Endothelial cell of umbilical vein (primary cell): ENCODE data around the gene CDK19. TPM values are rescaled to one million over a fixed set of nuclear protein-coding genes. Genes with fewer than 3 reads are reported as not detected.

Source experiments
- BruUV-seq: library from RNA; stranded (reverse); fragments of 400-500 nt; replicated peaks from 2 replicates; lab custom pipeline; 2021; lab: Mats Ljungman, UMichigan
- CTCF ChIA-PET: fragments of 300-600, 350-600 bp; sonication (Branson Sonifier 250); formaldehyde crosslinking; loops from one replicate; lab custom pipeline; 2021; ENCODE audit warnings: antibody characterized with exemption, inconsistent platforms; lab: Charles Lee
- POLR2A ChIA-PET: fragments of 300-600, 350-600 bp; sonication (Branson Sonifier 250); formaldehyde crosslinking; loops from one replicate; lab custom pipeline; 2021; ENCODE audit warnings: antibody characterized with exemption, inconsistent platforms; lab: Charles Lee
- DNase-seq: peaks from one replicate; pipeline ENCODE4 v3.0.0-alpha.2; 2011; ENCODE audit warnings: low read depth, low spot score
- FAIRE-seq: peaks from 2 replicates; lab custom pipeline; 2011; peaks lifted over from hg19 to GRCh38; lab: Jason Lieb, UNC
- H2AFZ ChIP-seq: 2 replicates; pipeline ENCODE4 v1.6.0; 2012; ENCODE audit warnings: low read depth, low read length, control low read depth, inconsistent platforms
- H3K27ac ChIP-seq: 2 replicates; pipeline ENCODE4 v1.5.1; 2011; ENCODE audit warnings: low read depth, mild to moderate bottlenecking, control low read depth, low read length, moderate library complexity; ENCODE audit not compliant: insufficient read depth
- H3K27me3 ChIP-seq, 2 experiments: 2 replicates each; pipeline versions ENCODE4 v1.6.0 to v1.6.1; 2011; ENCODE audit warnings: low read length in 2 of 2, mixed read lengths in 1 of 2; ENCODE audit not compliant: control insufficient read depth in 2 of 2, insufficient read depth in 2 of 2
- H3K36me3 ChIP-seq, 2 experiments: 2 replicates in 1 of 2; 3 replicates in 1 of 2; pipeline ENCODE4 v1.5.1; 2011; ENCODE audit warnings: low read length in 2 of 2, mild to moderate bottlenecking in 1 of 2, moderate library complexity in 1 of 2; ENCODE audit not compliant: control insufficient read depth in 2 of 2, insufficient read depth in 2 of 2; ENCODE audit errors: extremely low read depth in 1 of 2
- H3K4me1 ChIP-seq: 3 replicates; pipeline ENCODE4 v1.5.1; 2011; ENCODE audit warnings: mild to moderate bottlenecking, low read length; ENCODE audit not compliant: control insufficient read depth, insufficient read depth; ENCODE audit errors: extremely low read depth
- H3K4me2 ChIP-seq: 2 replicates; pipeline ENCODE4 v1.6.1; 2011; ENCODE audit warnings: low read length, control low read depth, mixed read lengths; ENCODE audit not compliant: insufficient read depth
- H3K4me3 ChIP-seq, 3 experiments: fragments of 200-600 bp in 1 of 3; sonication (generic), shearing (Covaris generic) in 1 of 3; replicated peaks in 1 of 3; 2 replicates each; pipeline ENCODE4 v1.5.1; 2011 to 2016; ENCODE audit warnings: control low read depth in 3 of 3, low read length in 3 of 3, mild to moderate bottlenecking in 2 of 3, inconsistent platforms in 1 of 3, low read depth in 1 of 3, moderate library complexity in 1 of 3; ENCODE audit not compliant: insufficient read depth in 1 of 3
- H3K79me2 ChIP-seq: 2 replicates; pipeline ENCODE4 v1.6.0; 2012; ENCODE audit warnings: low read length, inconsistent platforms; ENCODE audit not compliant: control insufficient read depth, insufficient read depth
- H3K9ac ChIP-seq: replicated peaks from 2 replicates; pipeline ENCODE3; 2011; ENCODE audit warnings: low read length, control low read depth; ENCODE audit not compliant: insufficient read depth; ENCODE audit errors: extremely low read depth
- H3K9me1 ChIP-seq: replicated peaks from 3 replicates; pipeline ENCODE4 v1.6.0; 2011; ENCODE audit warnings: mild to moderate bottlenecking, low read length; ENCODE audit not compliant: control insufficient read depth, insufficient read depth; ENCODE audit errors: extremely low read depth
- H3K9me3 ChIP-seq: replicated peaks from 2 replicates; pipeline ENCODE4 v1.5.1; 2012; ENCODE audit warnings: low read length, inconsistent platforms; ENCODE audit not compliant: control insufficient read depth, insufficient read depth
- H4K20me1 ChIP-seq: replicated peaks from 2 replicates; pipeline ENCODE3; 2011; ENCODE audit warnings: mild to moderate bottlenecking, low read length; ENCODE audit not compliant: control insufficient read depth, insufficient read depth; ENCODE audit errors: extremely low read depth
- EZH2 ChIP-seq: IDR thresholded peaks from 2 replicates; pipeline ENCODE4 v1.6.1; 2012; ENCODE audit warnings: borderline replicate concordance, low read depth, mild to moderate bottlenecking, moderate library complexity, low read length, inconsistent platforms; ENCODE audit not compliant: severe bottlenecking
- FOS ChIP-seq: IDR thresholded peaks from 2 replicates; pipeline ENCODE4 v1.6.1; 2011; ENCODE audit warnings: mild to moderate bottlenecking, low read length, moderate library complexity, borderline replicate concordance; ENCODE audit not compliant: insufficient read depth
- JUN ChIP-seq: IDR thresholded peaks from 2 replicates; pipeline ENCODE4 v1.6.1; 2011; ENCODE audit warnings: borderline replicate concordance, low read depth; ENCODE audit not compliant: insufficient read length, insufficient read depth
- dilution Hi-C: fragments of 300-500 bp; cut with MboI; formaldehyde crosslinking; loops from one replicate; pipeline ENCODE4 v1.15.0; 2019; ENCODE audit warnings: low sequenced_read_pairs; ENCODE audit not compliant: extremely low pct_ligation_motif_present
- intact Hi-C: fragments of 100-400 bp; cut with micrococcal nuclease; formaldehyde crosslinking; loops from one replicate; pipeline ENCODE4 v1.10.0; 2022
- polyA plus RNA-seq, 4 experiments: library from polyadenylated mRNA; depleted of rRNA in 3 of 4; stranded (reverse) in 3 of 4; unstranded in 1 of 4; fragments of >200 nt; gene quantifications; 2 replicates each; pipeline versions ENCODE4 v1.2.1 to v1.2.3, GENCODE V29; 2011 to 2012; ENCODE audit warnings: missing spikeins in 1 of 4
- total RNA-seq: library from RNA; stranded (reverse); gene quantifications from 2 replicates; pipeline ENCODE4 v1.2.3, GENCODE V29; 2021
- TF ChIP-seq, protein P1 (sequence below), 2 donors: IDR thresholded peaks; 1 replicate in 1 of 2; 2 replicates in 1 of 2; pipeline ENCODE4 v1.5.1; 2011; ENCODE audit warnings: low read length in 2 of 2, mild to moderate bottlenecking in 2 of 2, moderate library complexity in 2 of 2, control low read depth in 1 of 2, inconsistent platforms in 1 of 2, low read depth in 1 of 2; ENCODE audit not compliant: insufficient read depth in 1 of 2; ENCODE audit errors: extremely low read depth in 1 of 2
- TF ChIP-seq, protein P2 (sequence below): IDR thresholded peaks from 2 replicates; pipeline ENCODE4 v1.6.1; 2011; ENCODE audit not compliant: insufficient read depth, insufficient read length

CDK19 gene
- total and polyA plus RNA-seq, 2 donors (not counting 3 experiments of a cell fraction or from before 2014, with no cell fraction given), result 4.6 to 12.1 TPM

DNA sequence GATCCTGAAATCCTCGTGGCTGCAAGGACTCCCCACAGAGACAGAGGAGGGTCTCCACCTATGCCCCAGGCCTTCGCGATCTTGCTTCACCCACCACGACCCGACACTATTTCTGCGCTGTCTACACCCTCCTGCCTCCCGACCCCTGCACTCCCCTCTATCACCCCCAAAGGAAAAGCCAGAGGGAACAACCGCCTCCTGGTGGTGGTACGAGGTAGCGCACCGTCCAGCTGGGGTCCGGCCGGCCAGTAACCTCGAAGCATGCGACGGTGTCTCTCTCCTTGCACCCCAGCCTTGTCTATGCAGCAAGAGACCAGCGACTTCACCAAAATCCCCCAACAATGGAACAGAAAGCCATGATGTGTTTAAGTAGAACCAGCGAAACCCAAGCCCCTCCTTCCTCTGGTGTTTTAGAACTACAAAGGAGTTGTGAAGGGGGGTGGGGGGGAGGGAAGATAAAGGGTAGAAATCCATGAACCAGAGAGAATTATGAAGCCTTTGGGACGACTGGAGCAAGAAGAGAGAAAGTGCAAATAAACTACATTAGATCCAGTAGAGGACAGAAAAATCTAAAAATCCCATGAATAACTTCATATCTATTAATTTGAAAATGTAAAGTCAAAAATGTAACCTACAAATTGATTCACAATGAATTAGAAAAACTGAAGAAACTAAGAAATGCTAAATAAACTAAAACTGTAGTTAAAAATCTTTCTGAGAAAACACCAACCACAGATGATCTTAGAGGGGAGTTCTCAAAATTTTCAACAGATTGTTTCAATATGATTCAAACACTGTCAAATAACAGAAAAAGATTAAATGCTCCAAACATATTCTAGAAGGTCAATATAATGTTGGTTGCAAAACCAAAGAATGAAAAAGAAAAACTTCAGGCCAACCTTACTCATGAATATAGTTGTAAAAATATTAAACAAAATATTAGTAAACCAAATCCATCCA is 168.0 kb downstream of the CDK19 start:
- FAIRE-seq, result no peak
- Histone ChIP-seq H3K27ac (no peak overlapping the region), H3K4me2 (no peak overlapping the region), H2AFZ (no peak overlapping the region), H4K20me1 (no peaks in the 10 kb centered on the region), H3K36me3 (no peaks in the 10 kb centered on the region), H3K4me3 (no peak overlapping the region), H3K9me3 (no peaks in the 10 kb centered on the region), H3K27me3 (no peaks in the 10 kb centered on the region), H3K4me1 (no peaks in the 10 kb centered on the region), H3K9me1 (no peaks in the 10 kb centered on the region), H3K9ac (no peak overlapping the region), H3K79me2 (no peaks in the 10 kb centered on the region)
- no TSS peak for BruUV-seq
- TF ChIP-seq JUN (no peak), EZH2 (no peak), FOS (no peak)
- TF ChIP-seq, protein P1, sequence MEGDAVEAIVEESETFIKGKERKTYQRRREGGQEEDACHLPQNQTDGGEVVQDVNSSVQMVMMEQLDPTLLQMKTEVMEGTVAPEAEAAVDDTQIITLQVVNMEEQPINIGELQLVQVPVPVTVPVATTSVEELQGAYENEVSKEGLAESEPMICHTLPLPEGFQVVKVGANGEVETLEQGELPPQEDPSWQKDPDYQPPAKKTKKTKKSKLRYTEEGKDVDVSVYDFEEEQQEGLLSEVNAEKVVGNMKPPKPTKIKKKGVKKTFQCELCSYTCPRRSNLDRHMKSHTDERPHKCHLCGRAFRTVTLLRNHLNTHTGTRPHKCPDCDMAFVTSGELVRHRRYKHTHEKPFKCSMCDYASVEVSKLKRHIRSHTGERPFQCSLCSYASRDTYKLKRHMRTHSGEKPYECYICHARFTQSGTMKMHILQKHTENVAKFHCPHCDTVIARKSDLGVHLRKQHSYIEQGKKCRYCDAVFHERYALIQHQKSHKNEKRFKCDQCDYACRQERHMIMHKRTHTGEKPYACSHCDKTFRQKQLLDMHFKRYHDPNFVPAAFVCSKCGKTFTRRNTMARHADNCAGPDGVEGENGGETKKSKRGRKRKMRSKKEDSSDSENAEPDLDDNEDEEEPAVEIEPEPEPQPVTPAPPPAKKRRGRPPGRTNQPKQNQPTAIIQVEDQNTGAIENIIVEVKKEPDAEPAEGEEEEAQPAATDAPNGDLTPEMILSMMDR (IDR thresholded peaks at IDR 0.05; ENCODE audit: extremely low read depth in 1 of 2, insufficient read depth in 1 of 2, low read depth in 1 of 2, low read length in 2 of 2), result peak; percentile 25 to 46
- TF ChIP-seq, protein P2, sequence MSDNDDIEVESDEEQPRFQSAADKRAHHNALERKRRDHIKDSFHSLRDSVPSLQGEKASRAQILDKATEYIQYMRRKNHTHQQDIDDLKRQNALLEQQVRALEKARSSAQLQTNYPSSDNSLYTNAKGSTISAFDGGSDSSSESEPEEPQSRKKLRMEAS, result no peak
- ChIA-PET POLR2A (no interaction called here), CTCF (interaction anchor here (0.6 kb wide), 1 partner anchor 23 kb away, joined by 4 read pairs; no protein-coding TSS in a partner anchor)
- intact Hi-C loops, result no loop called here
- dilution Hi-C loops, result no loop called here
- DNase-seq, result no peak
